PC-3 (cell line): Measurements from ENCODE around the gene SLC22A4. TPM values are rescaled to one million over a fixed set of nuclear protein-coding genes. Genes with fewer than 3 reads are reported as not detected.

Experiments used
- ATAC-seq: fragments of 200-7000 bp; cut with Tn5 transposase; 2 replicates; pipeline ENCODE4 v1.9.1; 2020; ENCODE audit warnings: mild to moderate bottlenecking, moderate library complexity
- BruUV-seq: library from RNA; stranded (reverse); fragments of 400-500 nt; replicated peaks from 2 replicates; lab custom pipeline; 2021; lab: Mats Ljungman, UMichigan
- CTCF ChIA-PET: fragments of 300-600 bp; sonication (Branson Sonifier 250); formaldehyde crosslinking; loops from one replicate; lab custom pipeline; 2022; ENCODE audit warnings: antibody characterized with exemption; lab: Charles Lee
- POLR2A ChIA-PET: fragments of 300-600 bp; sonication (Branson Sonifier 250); formaldehyde crosslinking; loops from one replicate; lab custom pipeline; 2022; ENCODE audit warnings: antibody characterized with exemption; ENCODE audit not compliant: unreplicated experiment; lab: Charles Lee
- DNase-seq: peaks from one replicate; pipeline ENCODE4 v3.0.0-alpha.2; 2015
- H2AFZ ChIP-seq: fragments of 300-600 bp; sonication (generic); 2 replicates; pipeline ENCODE4 v1.6.0; 2016; ENCODE audit warnings: antibody characterized with exemption, low read length
- H3F3A ChIP-seq: fragments of 300-600 bp; sonication (generic); one replicate; pipeline ENCODE4 v1.6.0; 2017; ENCODE audit warnings: antibody characterized with exemption, low read length, control low read depth, mild to moderate bottlenecking; ENCODE audit not compliant: unreplicated experiment
- H3K27ac ChIP-seq: fragments of 300-600 bp; sonication (generic); 2 replicates; pipeline ENCODE4 v1.5.1; 2016; ENCODE audit warnings: mild to moderate bottlenecking, low read length
- H3K27me3 ChIP-seq: fragments of 300-600 bp; sonication (generic); 2 replicates; pipeline ENCODE4 v1.6.1; 2016; ENCODE audit warnings: low read length, mixed read lengths
- H3K36me3 ChIP-seq: fragments of 300-600 bp; sonication (generic); 2 replicates; pipeline ENCODE4 v1.6.1; 2016; ENCODE audit warnings: low read depth, mixed run types, low read length, mixed read lengths
- H3K4me1 ChIP-seq: fragments of 300-600 bp; sonication (generic); 2 replicates; pipeline ENCODE4 v1.5.1; 2016; ENCODE audit warnings: low read length; ENCODE audit not compliant: insufficient read depth
- H3K4me2 ChIP-seq: fragments of 300-600 bp; sonication (generic); 2 replicates; pipeline ENCODE4 v1.6.0; 2016; ENCODE audit warnings: low read length
- H3K4me3 ChIP-seq: fragments of 300-600 bp; sonication (generic); 2 replicates; pipeline ENCODE4 v1.5.1; 2016; ENCODE audit warnings: mild to moderate bottlenecking, low read length, mixed read lengths
- H3K79me2 ChIP-seq: fragments of 300-600 bp; sonication (generic); 2 replicates; pipeline ENCODE4 v1.6.1; 2017; ENCODE audit warnings: low read length, mixed read lengths
- H3K9ac ChIP-seq: fragments of 300-600 bp; sonication (generic); 2 replicates; pipeline ENCODE4 v1.6.0; 2016; ENCODE audit warnings: mild to moderate bottlenecking, low read length
- H3K9me2 ChIP-seq: fragments of 300-600 bp; sonication (generic); replicated peaks from 2 replicates; pipeline ENCODE4 v1.6.1; 2016; ENCODE audit warnings: mixed run types, low read length, mixed read lengths
- H3K9me3 ChIP-seq: fragments of 300-600 bp; sonication (generic); 2 replicates; pipeline ENCODE4 v1.6.1; 2016; ENCODE audit warnings: low read length, mixed read lengths
- H4K20me1 ChIP-seq: fragments of 300-600 bp; sonication (generic); 2 replicates; pipeline ENCODE4 v1.6.1; 2016; ENCODE audit warnings: low read length, mixed read lengths
- EZH2 ChIP-seq: fragments of 300-600 bp; sonication (generic); IDR thresholded peaks from one replicate; pipeline ENCODE4 v1.6.1; 2017; ENCODE audit warnings: antibody characterized with exemption, mild to moderate bottlenecking, low read length; ENCODE audit not compliant: unreplicated experiment
- EZH2phosphoT487 ChIP-seq: fragments of 300-600 bp; sonication (generic); IDR thresholded peaks from 2 replicates; pipeline ENCODE4 v1.6.1; 2018; ENCODE audit warnings: mild to moderate bottlenecking, antibody characterized with exemption, low read length, borderline replicate concordance
- intact Hi-C: fragments of 100-400 bp; cut with micrococcal nuclease; formaldehyde crosslinking; loops from 2 replicates; pipeline ENCODE4 v1.9.0; 2023
- total RNA-seq: library from RNA; depleted of rRNA; stranded (reverse); fragments of >200 nt; gene quantifications from 2 replicates; pipeline ENCODE4 v1.2.3, GENCODE V29; 2014
- TF ChIP-seq, protein P1 (sequence below): fragments of 300-600 bp; sonication (generic); conservative IDR thresholded peaks from 2 replicates; pipeline ENCODE4 v1.5.1; 2017; ENCODE audit warnings: antibody characterized with exemption, low read depth, mild to moderate bottlenecking, low read length

SLC22A4 gene
- total RNA-seq, 1 experiment from 2014 or later, result 3.4 TPM

GRCh38 chr5:132310141-132310834 lies 16.1 kb downstream of the SLC22A4 start:
- no peak overlapping the region for H3K4me3 ChIP-seq
- no peak for ATAC-seq
- H3F3A ChIP-seq, result no peaks in the 10 kb centered on the region
- TF ChIP-seq EZH2 (no peak), EZH2phosphoT487 (no peak)
- TF ChIP-seq, protein P1, sequence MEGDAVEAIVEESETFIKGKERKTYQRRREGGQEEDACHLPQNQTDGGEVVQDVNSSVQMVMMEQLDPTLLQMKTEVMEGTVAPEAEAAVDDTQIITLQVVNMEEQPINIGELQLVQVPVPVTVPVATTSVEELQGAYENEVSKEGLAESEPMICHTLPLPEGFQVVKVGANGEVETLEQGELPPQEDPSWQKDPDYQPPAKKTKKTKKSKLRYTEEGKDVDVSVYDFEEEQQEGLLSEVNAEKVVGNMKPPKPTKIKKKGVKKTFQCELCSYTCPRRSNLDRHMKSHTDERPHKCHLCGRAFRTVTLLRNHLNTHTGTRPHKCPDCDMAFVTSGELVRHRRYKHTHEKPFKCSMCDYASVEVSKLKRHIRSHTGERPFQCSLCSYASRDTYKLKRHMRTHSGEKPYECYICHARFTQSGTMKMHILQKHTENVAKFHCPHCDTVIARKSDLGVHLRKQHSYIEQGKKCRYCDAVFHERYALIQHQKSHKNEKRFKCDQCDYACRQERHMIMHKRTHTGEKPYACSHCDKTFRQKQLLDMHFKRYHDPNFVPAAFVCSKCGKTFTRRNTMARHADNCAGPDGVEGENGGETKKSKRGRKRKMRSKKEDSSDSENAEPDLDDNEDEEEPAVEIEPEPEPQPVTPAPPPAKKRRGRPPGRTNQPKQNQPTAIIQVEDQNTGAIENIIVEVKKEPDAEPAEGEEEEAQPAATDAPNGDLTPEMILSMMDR, result no peak
- H3K4me1 ChIP-seq, result no peaks in the 10 kb centered on the region
- H3K27ac ChIP-seq, result no peak overlapping the region
- POLR2A ChIA-PET, result no interaction called here
- H3K27me3 ChIP-seq, result no peaks in the 10 kb centered on the region
- CTCF ChIA-PET, result no interaction called here
- no peaks in the 10 kb centered on the region for H3K36me3 ChIP-seq
- no peak overlapping the region for H3K4me2 ChIP-seq
- no peaks in the 10 kb centered on the region for H4K20me1 ChIP-seq
- no peaks in the 10 kb centered on the region for H3K79me2 ChIP-seq
- H3K9ac ChIP-seq, result no peak overlapping the region
- no peaks in the 10 kb centered on the region for H3K9me2 ChIP-seq
- BruUV-seq, result no TSS peak
- DNase-seq, result no peak
- H3K9me3 ChIP-seq, result no peaks in the 10 kb centered on the region
- H2AFZ ChIP-seq, result no peak overlapping the region
- intact Hi-C loops, result no loop called here

DNA sequence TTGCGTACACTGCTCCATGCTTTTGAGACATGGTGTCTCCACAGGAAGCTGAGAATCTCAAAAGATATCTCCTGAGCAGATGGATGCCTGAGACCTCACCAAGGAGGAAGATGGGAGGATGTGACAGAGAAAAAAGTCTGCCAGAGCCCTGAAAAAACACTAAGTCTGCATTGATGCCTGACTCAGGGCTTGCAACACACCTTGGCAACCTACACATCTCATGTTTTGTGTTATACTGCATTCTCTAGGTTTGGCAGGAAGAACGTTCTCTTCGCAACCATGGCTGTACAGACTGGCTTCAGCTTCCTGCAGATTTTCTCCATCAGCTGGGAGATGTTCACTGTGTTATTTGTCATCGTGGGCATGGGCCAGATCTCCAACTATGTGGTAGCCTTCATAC lies 19.2 kb downstream of the SLC22A4 start:
- TF ChIP-seq EZH2phosphoT487 (no peak), EZH2 (no peak)
- TF ChIP-seq, protein P1, result no peak
- no peak for ATAC-seq
- POLR2A ChIA-PET, result no interaction called here

DNA sequence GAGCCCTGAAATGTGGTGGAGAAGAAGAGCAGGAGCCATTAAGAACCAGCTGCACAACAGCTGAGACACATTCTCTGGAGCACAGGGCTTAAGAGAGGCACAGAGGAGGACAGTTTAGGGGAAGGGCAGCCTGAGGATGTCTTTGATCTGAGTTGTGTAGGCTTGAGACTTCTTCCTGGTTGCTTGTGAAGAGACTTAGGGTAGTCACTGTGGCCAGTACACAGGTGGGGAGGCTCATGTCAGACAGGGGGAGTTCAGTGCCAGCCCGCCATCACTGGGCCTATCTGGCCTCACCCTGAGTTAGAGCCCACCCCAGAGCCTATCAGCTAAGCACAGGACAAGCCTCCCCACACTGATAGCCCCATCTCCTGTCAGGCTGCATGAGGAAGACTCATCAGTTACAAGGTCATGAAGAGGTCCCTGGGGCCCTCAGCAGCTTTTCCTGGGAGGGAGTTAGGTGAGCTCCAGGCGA lies 19.8 kb downstream of the SLC22A4 start:
- Histone ChIP-seq H3K9me3 (no peaks in the 10 kb centered on the region), H2AFZ (no peak overlapping the region), H3K36me3 (no peaks in the 10 kb centered on the region), H3K27me3 (no peaks in the 10 kb centered on the region), H3K4me1 (peaks cover 12% of the 10 kb centered on the region), H3F3A (no peaks in the 10 kb centered on the region), H3K4me3 (no peak overlapping the region), H3K4me2 (no peak overlapping the region), H3K9me2 (no peaks in the 10 kb centered on the region), H3K79me2 (no peaks in the 10 kb centered on the region), H3K27ac (no peak overlapping the region), H4K20me1 (no peaks in the 10 kb centered on the region), H3K9ac (no peak overlapping the region)
- DNase-seq (no peak), ATAC-seq (no peak)
- ChIA-PET POLR2A (no interaction called here), CTCF (no interaction called here)
- BruUV-seq, result no TSS peak
- TF ChIP-seq EZH2phosphoT487 (no peak), EZH2 (no peak)
- TF ChIP-seq, protein P1, result no peak
- intact Hi-C loops, result no loop called here

More for the DNA sequence above, 19.2 kb downstream of the SLC22A4 start:
- CTCF ChIA-PET, result no interaction called here
- Histone ChIP-seq H3K36me3 (no peaks in the 10 kb centered on the region), H3K27ac (no peak overlapping the region), H3F3A (no peaks in the 10 kb centered on the region), H4K20me1 (no peaks in the 10 kb centered on the region), H3K4me2 (no peak overlapping the region), H3K9me3 (no peaks in the 10 kb centered on the region), H3K4me3 (no peak overlapping the region), H3K79me2 (no peaks in the 10 kb centered on the region), H3K4me1 (peaks cover 6% of the 10 kb centered on the region), H3K9me2 (no peaks in the 10 kb centered on the region), H3K9ac (no peak overlapping the region), H2AFZ (no peak overlapping the region), H3K27me3 (no peaks in the 10 kb centered on the region)
- DNase-seq, result no peak
- BruUV-seq, result no TSS peak
- intact Hi-C loops, result no loop called here
